Keratinocyte (primary cell): Measurements from ENCODE around the gene EXOC8. TPM values are rescaled to one million over a fixed set of nuclear protein-coding genes. Genes with fewer than 3 reads are reported as not detected.

Source experiments
- DNase-seq: peaks from one replicate; pipeline ENCODE4 v3.0.0-alpha.2; 2011; ENCODE audit warnings: low read depth, missing footprints, low spot score
- FAIRE-seq: peaks from 2 replicates; lab custom pipeline; 2011; peaks lifted over from hg19 to GRCh38; lab: Jason Lieb, UNC
- H2AFZ ChIP-seq: 2 replicates; pipeline ENCODE4 v1.6.0; 2012; ENCODE audit warnings: low read length, control low read depth, inconsistent platforms; ENCODE audit not compliant: control insufficient read depth
- H3K27ac ChIP-seq: 2 replicates; pipeline ENCODE4 v1.5.1; 2011; ENCODE audit warnings: low read length; ENCODE audit not compliant: control insufficient read depth, insufficient read depth
- H3K27me3 ChIP-seq: 3 replicates; pipeline ENCODE4 v1.6.0; 2011; ENCODE audit warnings: low read length; ENCODE audit not compliant: control insufficient read depth, insufficient read depth; ENCODE audit errors: extremely low read depth
- H3K36me3 ChIP-seq, 2 experiments: 2 replicates in 1 of 2; 3 replicates in 1 of 2; pipeline ENCODE4 v1.5.1; 2011; ENCODE audit warnings: low read length in 2 of 2, mild to moderate bottlenecking in 1 of 2; ENCODE audit not compliant: control insufficient read depth in 2 of 2, insufficient read depth in 2 of 2; ENCODE audit errors: extremely low read depth in 1 of 2
- H3K4me1 ChIP-seq: 3 replicates; pipeline ENCODE4 v1.5.1; 2011; ENCODE audit warnings: low read length; ENCODE audit not compliant: control insufficient read depth, insufficient read depth; ENCODE audit errors: extremely low read depth
- H3K4me2 ChIP-seq: 3 replicates; pipeline ENCODE4 v1.6.0; 2011; ENCODE audit warnings: low read depth, low read length; ENCODE audit not compliant: control insufficient read depth, insufficient read depth; ENCODE audit errors: extremely low read depth
- H3K4me3 ChIP-seq, 3 experiments: fragments of 200-600 bp in 1 of 3; sonication (generic) in 1 of 3; 2 replicates in 2 of 3; 3 replicates in 1 of 3; pipeline ENCODE4 v1.5.1; 2011 to 2016; ENCODE audit warnings: low read length in 3 of 3, mild to moderate bottlenecking in 3 of 3, control low read depth in 2 of 3, inconsistent platforms in 1 of 3, low read depth in 1 of 3, mixed read lengths in 1 of 3, mixed run types in 1 of 3, moderate library complexity in 1 of 3; ENCODE audit not compliant: control insufficient read depth in 2 of 3, insufficient read depth in 2 of 3; ENCODE audit errors: extremely low read depth in 1 of 3
- H3K79me2 ChIP-seq: 2 replicates; pipeline ENCODE4 v1.6.0; 2012; ENCODE audit warnings: low read length; ENCODE audit not compliant: control insufficient read depth, insufficient read depth
- H3K9ac ChIP-seq: 3 replicates; pipeline ENCODE4 v1.6.0; 2011; ENCODE audit warnings: low read length; ENCODE audit not compliant: control insufficient read depth, insufficient read depth; ENCODE audit errors: extremely low read depth
- H3K9me1 ChIP-seq: 3 replicates; pipeline ENCODE4 v1.6.0; 2011; ENCODE audit warnings: low read length; ENCODE audit not compliant: control insufficient read depth, insufficient read depth; ENCODE audit errors: extremely low read depth
- H3K9me3 ChIP-seq: 2 replicates; pipeline ENCODE4 v1.5.1; 2012; ENCODE audit warnings: low read depth, low read length; ENCODE audit not compliant: control insufficient read depth
- H4K20me1 ChIP-seq: 3 replicates; pipeline ENCODE4 v1.6.0; 2011; ENCODE audit warnings: low read length; ENCODE audit not compliant: control insufficient read depth, insufficient read depth; ENCODE audit errors: extremely low read depth
- EZH2 ChIP-seq: IDR thresholded peaks from one replicate; pipeline ENCODE4 v1.6.1; 2012; ENCODE audit warnings: inconsistent platforms, mild to moderate bottlenecking, low read length, moderate library complexity
- dilution Hi-C: fragments of 300-500 bp; cut with MboI; formaldehyde crosslinking; loops from one replicate; pipeline ENCODE4 v1.7.0; 2020; ENCODE audit warnings: low sequenced_read_pairs; ENCODE audit not compliant: extremely low pct_ligation_motif_present
- polyA plus RNA-seq, 5 experiments: library from polyadenylated mRNA; depleted of rRNA in 3 of 5; stranded (reverse) in 3 of 5; stranded (forward) in 1 of 5; unstranded in 1 of 5; fragments of >200 nt; gene quantifications; 1 replicate in 1 of 5; 2 replicates in 3 of 5; 3 replicates in 1 of 5; pipeline versions ENCODE4 v1.2.1 to v1.2.3, GENCODE V29; 2011 to 2012; ENCODE audit warnings: missing spikeins in 2 of 5, low read depth in 1 of 5, low replicate concordance in 1 of 5
- TF ChIP-seq, protein P1 (sequence below), 3 experiments: IDR thresholded peaks in 1 of 3; conservative IDR thresholded peaks in 1 of 3; optimal IDR thresholded peaks in 1 of 3; 2 replicates in 2 of 3; 3 replicates in 1 of 3; pipeline versions ENCODE3 to v1.5.1; 2011; ENCODE audit warnings: low read length in 3 of 3, mild to moderate bottlenecking in 3 of 3, moderate library complexity in 2 of 3, control low read depth in 1 of 3, inconsistent platforms in 1 of 3; ENCODE audit not compliant: insufficient read depth in 2 of 3; ENCODE audit errors: extremely low read depth in 1 of 3

The EXOC8 gene
- polyA plus RNA-seq, 1 donor (not counting 4 experiments of a cell fraction or from before 2014, with no cell fraction given): 6.9 TPM

DNA sequence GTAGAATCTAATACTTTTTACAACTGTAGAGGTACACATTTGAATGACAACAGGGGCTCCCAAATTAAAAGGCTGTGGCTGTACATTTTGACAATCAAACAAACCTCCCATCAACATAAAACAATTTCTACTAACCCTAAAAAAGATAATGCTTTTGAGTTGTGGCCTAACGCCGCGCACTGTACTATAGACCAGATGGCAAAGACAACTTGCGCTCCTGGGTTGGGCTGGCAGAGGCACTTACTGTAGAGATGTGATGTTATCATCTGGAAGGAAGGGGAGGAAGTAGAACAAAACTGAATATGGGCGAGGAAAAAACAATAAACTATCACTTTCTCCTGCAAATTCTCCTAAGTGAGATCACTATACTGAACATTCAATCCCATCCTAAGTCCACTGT is 26.5 kb upstream of the EXOC8 start:
- Histone ChIP-seq H3K4me2 (no peak overlapping the region), H2AFZ (no peak overlapping the region), H3K9ac (no peak overlapping the region), H3K27me3 (no peaks in the 10 kb centered on the region), H3K4me3 (no peak overlapping the region), H3K27ac (no peak overlapping the region), H4K20me1 (no peaks in the 10 kb centered on the region), H3K9me3 (no peaks in the 10 kb centered on the region), H3K4me1 (no peaks in the 10 kb centered on the region), H3K9me1 (no peaks in the 10 kb centered on the region), H3K79me2 (no peaks in the 10 kb centered on the region), H3K36me3 (peaks cover 3 to 12% of the 10 kb centered on the region in 2 experiments)
- FAIRE-seq: no peak
- TF ChIP-seq EZH2: no peak
- TF ChIP-seq, protein P1, sequence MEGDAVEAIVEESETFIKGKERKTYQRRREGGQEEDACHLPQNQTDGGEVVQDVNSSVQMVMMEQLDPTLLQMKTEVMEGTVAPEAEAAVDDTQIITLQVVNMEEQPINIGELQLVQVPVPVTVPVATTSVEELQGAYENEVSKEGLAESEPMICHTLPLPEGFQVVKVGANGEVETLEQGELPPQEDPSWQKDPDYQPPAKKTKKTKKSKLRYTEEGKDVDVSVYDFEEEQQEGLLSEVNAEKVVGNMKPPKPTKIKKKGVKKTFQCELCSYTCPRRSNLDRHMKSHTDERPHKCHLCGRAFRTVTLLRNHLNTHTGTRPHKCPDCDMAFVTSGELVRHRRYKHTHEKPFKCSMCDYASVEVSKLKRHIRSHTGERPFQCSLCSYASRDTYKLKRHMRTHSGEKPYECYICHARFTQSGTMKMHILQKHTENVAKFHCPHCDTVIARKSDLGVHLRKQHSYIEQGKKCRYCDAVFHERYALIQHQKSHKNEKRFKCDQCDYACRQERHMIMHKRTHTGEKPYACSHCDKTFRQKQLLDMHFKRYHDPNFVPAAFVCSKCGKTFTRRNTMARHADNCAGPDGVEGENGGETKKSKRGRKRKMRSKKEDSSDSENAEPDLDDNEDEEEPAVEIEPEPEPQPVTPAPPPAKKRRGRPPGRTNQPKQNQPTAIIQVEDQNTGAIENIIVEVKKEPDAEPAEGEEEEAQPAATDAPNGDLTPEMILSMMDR (optimal IDR thresholded peaks at IDR 0.05 in 1 of 3, IDR thresholded peaks at IDR 0.05 in 1 of 3, conservative IDR thresholded peaks at IDR 0.05 in 1 of 3; ENCODE audit: extremely low read depth in 1 of 3, insufficient read depth in 2 of 3, low read length in 3 of 3): no peak
- dilution Hi-C loops: no loop called here
- DNase-seq: no peak

- H3K36me3 ChIP-seq: peaks cover 3 to 12% of the 10 kb centered on the region in 2 experiments
- H3K9me1 ChIP-seq: no peaks in the 10 kb centered on the region
- H3K9ac ChIP-seq: no peak overlapping the region
- H4K20me1 ChIP-seq: no peaks in the 10 kb centered on the region
- DNase-seq: no peak
- FAIRE-seq: no peak
- no peaks in the 10 kb centered on the region for H3K79me2 ChIP-seq
- H3K27ac ChIP-seq: no peak overlapping the region
- no peak overlapping the region for H3K4me3 ChIP-seq
- dilution Hi-C loops: no loop called here
- H3K4me1 ChIP-seq: no peaks in the 10 kb centered on the region
- no peaks in the 10 kb centered on the region for H3K9me3 ChIP-seq
- H2AFZ ChIP-seq: no peak overlapping the region
- H3K27me3 ChIP-seq: no peaks in the 10 kb centered on the region
- TF ChIP-seq EZH2: no peak
- TF ChIP-seq, protein P1 (optimal IDR thresholded peaks at IDR 0.05 in 1 of 3, IDR thresholded peaks at IDR 0.05 in 1 of 3, conservative IDR thresholded peaks at IDR 0.05 in 1 of 3; ENCODE audit: extremely low read depth in 1 of 3, insufficient read depth in 2 of 3, low read length in 3 of 3): no peak
- H3K4me2 ChIP-seq: no peak overlapping the region
Measured at GRCh38 chr1:231363624-231364023, 26.0 kb upstream of the EXOC8 start.
